Body of pancreas (tissue), 4 donors: ENCODE data around the gene CAMK4. TPM values are rescaled to one million over a fixed set of nuclear protein-coding genes. Genes with fewer than 3 reads are reported as not detected.

Experiments
- ATAC-seq: fragments of 150-250 bp; one replicate; pipeline ENCODE4 v1.9.1; 2016
- DNase-seq, 4 donors: peaks; one replicate each; pipeline ENCODE4 v3.0.0-alpha.2; 2019
- H3K27ac ChIP-seq, 4 donors: fragments of 200-600 bp; sonication (generic); 1 replicate in 3 of 4; 2 replicates in 1 of 4; pipeline versions ENCODE4 v1.5.1 to v1.6.1; 2016 to 2019; ENCODE audit warnings: mild to moderate bottlenecking in 1 of 4, mixed read lengths in 1 of 4, moderate library complexity in 1 of 4
- H3K27me3 ChIP-seq, 2 donors: fragments of 200-600 bp; sonication (generic); one replicate each; pipeline ENCODE4 v1.6.0; 2016; ENCODE audit warnings: mild to moderate bottlenecking in 1 of 2
- H3K36me3 ChIP-seq, 2 donors: fragments of 200-600 bp; sonication (generic); replicated peaks in 1 of 2; 2 replicates each; pipeline ENCODE4 v1.5.1; 2016; ENCODE audit warnings: low read depth in 2 of 2; ENCODE audit not compliant: insufficient read depth in 1 of 2
- H3K4me1 ChIP-seq: fragments of 200-600 bp; sonication (generic); one replicate; pipeline ENCODE4 v1.6.0; 2016
- H3K4me3 ChIP-seq, 2 donors: fragments of 200-600 bp; sonication (generic); 1 replicate in 1 of 2; 2 replicates in 1 of 2; pipeline ENCODE4 v1.5.1; 2016 to 2019
- H3K9me3 ChIP-seq, 3 donors: fragments of 200-600 bp; sonication (generic); 1 replicate in 2 of 3; 2 replicates in 1 of 3; pipeline ENCODE4 v1.5.1; 2016
- CTCF ChIP-seq, 7 experiments: fragments of 450-650 bp in 4 of 7; fragments of 200-600 bp in 3 of 7; sonication (generic) in 3 of 7; IDR thresholded peaks; one replicate each; pipeline ENCODE4 v1.5.1; 2016 to 2019; ENCODE audit warnings: antibody characterized with exemption in 7 of 7
- POLR2A ChIP-seq, 3 donors: fragments of 450-650 bp; IDR thresholded peaks; one replicate each; pipeline ENCODE4 v1.6.1; 2016; ENCODE audit warnings: antibody characterized with exemption in 3 of 3, mild to moderate bottlenecking in 2 of 3
- WGBS, 2 donors: methylation state at CpG; one replicate each; pipeline ENCODE4 v1.1.5; 2017; 5-methylcytosine and 5-hydroxymethylcytosine counted together
- intact Hi-C: fragments of 100-400 bp; cut with DNase I; formaldehyde crosslinking; loops from one replicate; pipeline ENCODE4 v1.15.1; 2023
- total RNA-seq, 2 donors: library from RNA; depleted of rRNA; stranded (reverse); fragments of >200 nt; gene quantifications; one replicate each; pipeline ENCODE4 v1.1.0, GENCODE V29; 2016

CAMK4 gene
- total RNA-seq, 2 donors from 2014 or later, result 0.78 TPM; not detected in 1

GRCh38 chr5:111229871-111230810 lies 6.0 kb downstream of the CAMK4 start:
- no peak for ATAC-seq
- Histone ChIP-seq H3K9me3 (no peaks in the 10 kb centered on the region), H3K27ac (no peak overlapping the region), H3K4me3 (no peak overlapping the region), H3K36me3 (no peaks in the 10 kb centered on the region), H3K4me1 (no peaks in the 10 kb centered on the region), H3K27me3 (peaks cover 0 to 3% of the 10 kb centered on the region in 2 donors)
- intact Hi-C loops, result no loop called here
- no peak for TF ChIP-seq CTCF (IDR thresholded peaks at IDR 0.05)
- TF ChIP-seq POLR2A (IDR thresholded peaks at IDR 0.05), result no peak
- WGBS, 2 donors, result 66 to 69% methylated on average over 4 of the region's 4 CpGs
- DNase-seq, result no peak

GRCh38 chr5:111231119-111231518 lies 6.9 kb downstream of the CAMK4 start:
- DNase-seq, result no peak

GRCh38 chr5:111232311-111233051 lies 8.3 kb downstream of the CAMK4 start:
- TF ChIP-seq POLR2A (IDR thresholded peaks at IDR 0.05) (no peak), CTCF (IDR thresholded peaks at IDR 0.05) (no peak)
- Histone ChIP-seq H3K4me3 (no peak overlapping the region), H3K27ac (no peak overlapping the region), H3K36me3 (no peaks in the 10 kb centered on the region), H3K27me3 (peaks cover 0 to 3% of the 10 kb centered on the region in 2 donors), H3K4me1 (no peaks in the 10 kb centered on the region), H3K9me3 (no peaks in the 10 kb centered on the region)
- DNase-seq (no peak), ATAC-seq (no peak)
- intact Hi-C loops, result no loop called here
- 30 to 37% methylated on average over 1 of the region's 1 CpG for WGBS, 2 donors

More at GRCh38 chr5:111231119-111231518, 6.9 kb downstream of the CAMK4 start:
- H3K4me3 ChIP-seq, result no peak overlapping the region
- intact Hi-C loops, result no loop called here
- ATAC-seq, result no peak
- TF ChIP-seq CTCF (IDR thresholded peaks at IDR 0.05) (no peak), POLR2A (IDR thresholded peaks at IDR 0.05) (no peak)
- H3K27me3 ChIP-seq, result peaks cover 0 to 3% of the 10 kb centered on the region in 2 donors
- no peaks in the 10 kb centered on the region for H3K4me1 ChIP-seq
- no peaks in the 10 kb centered on the region for H3K36me3 ChIP-seq
- no peaks in the 10 kb centered on the region for H3K9me3 ChIP-seq
- H3K27ac ChIP-seq, result no peak overlapping the region
- 74 to 83% methylated on average over 1 of the region's 1 CpG for WGBS, 2 donors

- no peak for TF ChIP-seq POLR2A (IDR thresholded peaks at IDR 0.05)
- no peak for TF ChIP-seq CTCF (IDR thresholded peaks at IDR 0.05)
- no peak overlapping the region for H3K4me3 ChIP-seq
- H3K36me3 ChIP-seq, result no peaks in the 10 kb centered on the region
- WGBS, 2 donors, result 48 to 49% methylated on average over 2 of the region's 2 CpGs
- intact Hi-C loops, result no loop called here
- DNase-seq (no peak), ATAC-seq (no peak)
- no peak overlapping the region for H3K27ac ChIP-seq
- H3K9me3 ChIP-seq, result no peaks in the 10 kb centered on the region
- H3K27me3 ChIP-seq, result peaks cover 0 to 3% of the 10 kb centered on the region in 2 donors
- no peaks in the 10 kb centered on the region for H3K4me1 ChIP-seq
These were observed 8.8 kb downstream of the CAMK4 start for GRCh38 chr5:111233052-111233374.
